GM19043 (cell line): ENCODE measurements around the gene UGT2B10.

ENCODE experiments used
- ATAC-seq: cut with Tn5 transposase; IDR thresholded peaks from one replicate; pipeline ENCODE4 v1.9.1; 2021; ENCODE audit warnings: low read depth; ENCODE audit not compliant: unreplicated experiment

The UGT2B10 gene

DNA sequence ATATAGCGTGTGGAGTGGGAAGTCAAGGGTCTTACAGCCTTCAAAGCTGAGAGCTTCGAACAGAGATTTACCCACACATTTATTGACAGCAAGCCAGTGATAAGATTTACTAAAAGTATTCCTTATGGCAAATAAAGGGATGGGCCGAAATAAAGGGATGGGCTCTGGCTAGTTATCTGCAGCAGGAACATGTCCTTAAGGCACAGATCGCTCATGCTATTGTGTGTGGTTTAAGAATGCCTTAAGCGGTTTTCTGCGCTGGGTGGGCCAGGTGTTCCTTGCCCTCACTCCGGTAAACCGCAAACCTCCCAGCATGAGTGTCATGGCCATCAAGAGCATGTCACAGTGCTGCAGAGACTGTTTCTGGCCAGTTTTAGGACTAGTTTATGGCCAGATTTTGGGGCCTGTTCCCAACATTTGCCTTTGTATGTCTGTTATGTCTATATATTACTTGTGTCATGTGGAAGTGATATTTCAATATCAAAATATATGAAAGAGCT is 53.5 kb downstream of the UGT2B10 start:
- ATAC-seq, result no peak

GRCh38 chr4:68871809-68872642 is 56.2 kb downstream of the UGT2B10 start:
- ATAC-seq, result no peak

DNA sequence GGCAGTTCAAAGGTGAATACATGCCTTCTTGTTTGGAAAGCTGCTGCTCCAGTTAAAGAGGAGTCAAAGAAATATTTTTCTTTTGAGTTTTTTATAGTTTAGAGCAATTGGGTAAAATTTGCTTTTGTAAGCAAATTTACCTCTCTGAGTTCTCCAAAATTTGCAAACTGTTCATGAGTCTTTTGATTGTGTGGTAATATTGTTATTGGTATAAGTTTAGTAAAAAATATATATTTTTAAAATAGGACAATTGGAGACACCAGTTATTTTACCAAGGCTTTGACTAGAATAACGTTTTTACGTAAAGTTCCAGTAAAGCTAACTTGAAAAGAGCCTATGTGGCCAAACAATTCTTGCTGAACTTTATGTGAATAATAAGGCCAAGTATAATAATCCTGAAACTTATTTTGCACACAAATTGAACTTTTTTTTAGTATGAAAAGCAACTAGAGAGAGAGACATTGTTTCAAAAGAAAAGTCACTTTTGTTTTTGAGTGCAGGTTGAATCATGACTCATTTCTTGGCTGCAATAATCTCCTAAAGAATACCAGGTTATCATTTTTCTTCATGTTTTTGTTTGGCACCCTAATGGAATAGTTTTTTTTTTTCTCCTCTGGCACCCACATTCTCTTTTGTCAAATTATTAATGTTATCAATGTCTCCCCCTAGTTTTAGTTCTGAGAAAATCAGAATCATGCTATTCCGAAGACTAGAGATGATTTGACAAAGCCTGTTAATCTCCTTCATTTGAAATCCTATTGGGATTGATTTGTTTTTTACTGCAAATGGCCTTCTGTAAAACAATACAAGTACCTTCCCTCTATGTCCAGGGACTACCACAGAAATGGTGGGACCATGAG is 57.1 kb downstream of the UGT2B10 start:
- no peak for ATAC-seq

GRCh38 chr4:68874507-68874906 is 58.7 kb downstream of the UGT2B10 start:
- no peak for ATAC-seq

GRCh38 chr4:68877555-68877954 is 61.8 kb downstream of the UGT2B10 start:
- ATAC-seq, result no peak

- no peak for ATAC-seq
Measured at GRCh38 chr4:68878048-68878447, 62.3 kb downstream of the UGT2B10 start.
